HG02623 (cell line): Measurements from ENCODE around the gene ADI1.
A peak's percentile ranks its signal among the peaks of the same experiment; 100 is the strongest.
"Not testable (repeated sequence)": the region's sequence is repeated elsewhere in the genome, so short reads cannot be mapped to it uniquely, and the experiment has no call there.

Experiments used
- ATAC-seq: cut with Tn5 transposase; IDR thresholded peaks from one replicate; pipeline ENCODE4 v1.9.1; 2021; ENCODE audit warnings: moderate library complexity; ENCODE audit not compliant: unreplicated experiment

ADI1 gene

GRCh38 chr2:3464401-3465005 lies 54.8 kb downstream of the ADI1 start:
- ATAC-seq, result no peak

GRCh38 chr2:3463944-3464343 lies 55.4 kb downstream of the ADI1 start:
- no peak for ATAC-seq

- no peak for ATAC-seq
These were observed 56.0 kb downstream of the ADI1 start for GRCh38 chr2:3463186-3463835.

GRCh38 chr2:3462493-3463104 lies 56.7 kb downstream of the ADI1 start:
- no peak for ATAC-seq

GRCh38 chr2:3461801-3462492 lies 57.4 kb downstream of the ADI1 start:
- peak; percentile 54 for ATAC-seq

GRCh38 chr2:3460831-3461800 lies 58.2 kb downstream of the ADI1 start:
- no peak for ATAC-seq

GRCh38 chr2:3460156-3460555 lies 59.2 kb downstream of the ADI1 start:
- ATAC-seq, result no peak

- no peak for ATAC-seq
These were observed 59.9 kb downstream of the ADI1 start for GRCh38 chr2:3459185-3460015.

- no peak for ATAC-seq
These were observed 60.7 kb downstream of the ADI1 start for GRCh38 chr2:3458396-3459184.

- ATAC-seq, result no peak
These were observed 61.6 kb downstream of the ADI1 start for GRCh38 chr2:3457524-3458395.

- ATAC-seq, result no peak
These were observed 63.2 kb downstream of the ADI1 start for GRCh38 chr2:3456125-3456524.

- no peak for ATAC-seq
These were observed 64.5 kb downstream of the ADI1 start for GRCh38 chr2:3454802-3455201.

- not testable (repeated sequence) for ATAC-seq
These were observed 65.3 kb downstream of the ADI1 start for GRCh38 chr2:3454005-3454404.

GRCh38 chr2:3453190-3453999 lies 65.9 kb downstream of the ADI1 start:
- ATAC-seq, result no peak

GRCh38 chr2:3451926-3452671 lies 67.2 kb downstream of the ADI1 start:
- no peak for ATAC-seq

GRCh38 chr2:3451169-3451568 lies 68.2 kb downstream of the ADI1 start:
- ATAC-seq, result no peak
